Measurements from ENCODE around the gene NAV3.
"Not testable (repeated sequence)": the region's sequence is repeated elsewhere in the genome, so short reads cannot be mapped to it uniquely, and the experiment has no call there.

NAV3 gene

GRCh38 chr12:78081590-78082314, 251.1 kb downstream of the NAV3 start:
- no peak for DNase-seq

- DNase-seq = no peak
Measured at GRCh38 chr12:78085542-78086182, 255.0 kb downstream of the NAV3 start.

DNA sequence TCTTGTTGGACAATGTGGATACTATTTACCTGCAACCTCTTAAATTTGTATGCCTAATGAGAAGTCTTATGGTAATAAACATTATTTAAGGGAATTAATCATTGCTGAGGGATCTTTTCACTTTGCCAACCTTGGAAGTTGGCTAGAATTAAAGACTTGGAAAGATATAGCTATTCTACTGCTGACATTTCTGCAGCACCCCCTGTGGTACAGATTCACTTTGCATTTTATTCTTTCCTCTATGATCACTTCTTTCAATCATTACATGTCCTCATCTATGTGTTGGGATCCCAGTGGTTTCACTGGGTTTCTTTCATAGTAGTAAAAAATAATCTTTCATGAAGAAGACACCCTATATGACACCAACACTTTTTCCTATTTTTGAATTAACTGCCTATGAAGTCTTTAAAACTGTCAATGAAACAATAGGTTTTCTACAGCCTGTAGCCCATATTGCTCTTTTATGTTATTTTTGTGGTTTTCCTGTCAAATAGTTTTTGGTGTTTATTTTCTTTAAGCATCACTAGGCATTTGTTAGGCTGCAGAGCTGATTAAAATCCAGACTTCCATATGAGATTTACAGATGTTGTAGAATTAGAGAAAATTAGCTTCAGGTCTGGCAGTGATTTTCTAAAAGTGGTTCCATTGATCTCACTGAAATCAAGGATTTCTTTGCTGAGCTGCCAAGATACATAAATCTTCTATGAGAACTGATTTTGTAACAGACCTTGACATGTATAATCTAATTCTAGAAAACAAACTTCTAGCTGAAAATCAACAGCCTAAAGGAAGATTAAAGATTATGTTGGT, 256.1 kb downstream of the NAV3 start:
- no peak for DNase-seq

- DNase-seq = no peak
Measured at GRCh38 chr12:78087363-78087675, 256.6 kb downstream of the NAV3 start.

GRCh38 chr12:78088391-78088832, 257.7 kb downstream of the NAV3 start:
- DNase-seq = peak in 1 of 2 experiments; percentile 21

GRCh38 chr12:78090266-78090665, 259.6 kb downstream of the NAV3 start:
- DNase-seq = no peak

DNA sequence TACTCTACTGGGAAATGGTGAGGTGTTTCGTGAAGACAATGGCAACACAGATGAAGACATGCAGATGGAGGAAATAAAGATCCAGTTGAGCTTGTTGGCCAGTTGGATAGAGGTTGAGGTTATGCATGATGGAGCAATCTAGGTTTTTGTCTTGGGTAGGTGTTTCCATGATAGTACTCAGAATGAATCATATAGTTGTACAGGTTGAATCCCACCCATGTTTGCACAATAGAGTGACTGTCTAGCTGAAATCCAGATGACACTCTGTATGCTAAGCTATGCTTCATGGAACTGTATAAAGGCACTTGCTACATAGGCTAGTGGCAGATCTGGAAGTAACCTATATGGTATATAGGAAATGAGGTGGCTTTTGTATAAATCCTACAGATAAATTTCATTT, 264.9 kb downstream of the NAV3 start:
- DNase-seq = no peak

- DNase-seq = no peak
Measured at GRCh38 chr12:78096909-78097597, 266.4 kb downstream of the NAV3 start.

DNA sequence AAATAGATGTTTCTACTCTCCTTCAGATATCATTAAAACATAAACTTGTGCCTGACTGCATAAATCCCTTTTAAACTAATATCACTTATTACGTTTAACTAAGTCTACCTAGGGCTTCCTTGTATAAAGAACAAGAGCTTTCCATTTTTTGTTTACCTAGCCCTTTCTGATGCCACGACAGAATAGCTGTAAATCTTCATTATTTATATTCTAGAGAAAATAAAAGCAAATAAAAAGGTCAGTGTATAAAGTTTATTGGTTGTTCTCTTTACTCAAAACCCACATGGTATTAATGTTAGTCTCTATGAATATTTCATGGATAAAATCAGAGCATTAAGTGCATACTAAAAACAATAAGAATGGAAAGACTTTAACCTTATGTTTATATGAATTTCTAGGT, 269.1 kb downstream of the NAV3 start:
- DNase-seq = no peak

- DNase-seq = no peak
Measured at GRCh38 chr12:78101113-78101876, 270.6 kb downstream of the NAV3 start.

GRCh38 chr12:78101946-78102635, 271.4 kb downstream of the NAV3 start:
- peak; percentile 44 to 50 for DNase-seq

DNA sequence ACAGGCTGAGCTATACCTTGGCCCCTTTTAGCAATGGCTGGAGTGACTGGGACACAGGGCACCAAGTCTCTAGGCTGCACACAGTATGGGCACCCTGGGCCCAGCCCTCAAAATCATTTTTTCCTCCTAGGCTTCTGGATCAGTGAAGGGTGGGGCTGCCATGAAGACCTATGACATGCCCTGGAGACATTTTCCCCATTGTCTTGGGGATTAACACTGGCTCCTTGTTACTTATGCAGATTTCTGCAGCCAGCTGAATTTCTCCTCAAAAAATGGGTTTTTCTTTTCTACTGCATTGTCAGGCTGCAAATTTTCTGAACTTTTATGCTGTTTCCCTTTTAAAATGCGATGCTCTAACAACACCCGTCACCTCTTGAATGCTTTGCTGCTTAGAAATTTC, 272.1 kb downstream of the NAV3 start:
- DNase-seq = not testable (repeated sequence)

- DNase-seq = no peak
Measured at GRCh38 chr12:78115889-78116288, 285.2 kb downstream of the NAV3 start.

DNA sequence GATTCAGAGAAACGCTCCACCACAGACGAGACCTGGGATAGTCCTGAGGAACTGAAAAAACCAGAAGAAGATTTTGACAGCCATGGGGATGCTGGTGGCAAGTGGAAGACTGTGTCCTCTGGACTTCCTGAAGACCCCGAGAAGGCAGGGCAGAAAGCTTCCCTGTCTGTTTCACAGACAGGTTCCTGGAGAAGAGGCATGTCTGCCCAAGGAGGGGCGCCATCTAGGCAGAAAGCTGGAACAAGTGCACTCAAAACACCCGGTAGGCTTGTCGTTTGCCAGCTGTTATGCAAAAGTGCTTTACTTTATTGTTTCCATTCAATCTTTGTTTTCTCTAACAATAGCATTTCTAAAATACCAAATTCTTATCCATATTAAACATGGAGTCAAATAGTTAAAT, 287.3 kb downstream of the NAV3 start:
- DNase-seq = no peak

GRCh38 chr12:78118486-78118885, 287.8 kb downstream of the NAV3 start:
- DNase-seq = no peak

DNA sequence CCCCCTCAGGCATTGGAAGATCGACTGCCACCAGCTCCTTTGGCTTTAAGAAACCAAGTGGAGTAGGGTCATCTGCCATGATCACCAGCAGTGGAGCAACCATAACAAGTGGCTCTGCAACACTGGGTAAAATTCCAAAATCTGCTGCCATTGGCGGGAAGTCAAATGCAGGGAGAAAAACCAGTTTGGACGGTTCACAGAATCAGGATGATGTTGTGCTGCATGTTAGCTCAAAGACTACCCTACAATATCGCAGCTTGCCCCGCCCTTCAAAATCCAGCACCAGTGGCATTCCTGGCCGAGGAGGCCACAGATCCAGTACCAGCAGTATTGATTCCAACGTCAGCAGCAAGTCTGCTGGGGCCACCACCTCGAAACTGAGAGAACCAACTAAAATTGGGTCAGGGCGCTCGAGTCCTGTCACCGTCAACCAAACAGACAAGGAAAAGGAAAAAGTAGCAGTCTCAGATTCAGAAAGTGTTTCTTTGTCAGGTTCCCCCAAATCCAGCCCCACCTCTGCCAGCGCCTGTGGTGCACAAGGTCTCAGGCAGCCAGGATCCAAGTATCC, 288.7 kb downstream of the NAV3 start:
- no peak for DNase-seq

GRCh38 chr12:78120306-78120705, 289.6 kb downstream of the NAV3 start:
- no peak for DNase-seq

DNA sequence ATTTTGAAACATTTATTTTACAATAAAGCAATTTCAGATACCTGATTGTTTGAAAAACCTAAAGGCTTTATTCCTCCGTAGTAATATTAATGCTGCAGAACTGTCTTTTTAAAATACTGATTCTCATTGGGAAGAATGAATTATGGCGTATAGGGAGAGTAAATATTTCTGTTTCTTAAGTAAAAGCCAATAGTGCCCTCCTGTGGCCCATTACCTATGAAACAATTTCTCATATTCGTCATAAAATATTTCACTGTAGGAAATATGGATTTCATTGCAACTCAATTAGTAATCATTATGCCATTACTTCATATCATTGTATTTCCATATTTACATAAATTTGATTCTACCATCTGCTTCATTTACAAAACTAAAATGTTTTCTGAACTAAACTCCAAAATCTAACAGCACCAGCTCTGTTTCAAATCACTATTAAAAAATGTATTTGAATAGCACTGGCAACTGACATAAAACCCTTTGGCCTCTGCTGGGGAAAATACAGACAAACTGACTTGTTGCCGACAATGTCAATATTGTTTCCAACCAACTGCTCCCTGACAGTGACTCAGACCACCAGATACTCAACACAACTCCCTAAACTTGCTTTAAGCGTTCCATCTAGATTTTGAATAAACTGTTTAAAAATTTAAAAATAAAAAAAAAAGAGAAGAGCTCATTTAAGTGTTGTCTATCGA, 290.3 kb downstream of the NAV3 start:
- no peak for DNase-seq

- no peak for DNase-seq
Measured at GRCh38 chr12:78121969-78122610, 291.4 kb downstream of the NAV3 start.

- DNase-seq = no peak
Measured at GRCh38 chr12:78128211-78128610, 297.5 kb downstream of the NAV3 start.
